GM19467 (cell line): ENCODE results near the gene TTC9B.

Experiments used
- ATAC-seq: cut with Tn5 transposase; IDR thresholded peaks from one replicate; pipeline ENCODE4 v1.9.1; 2021; ENCODE audit warnings: mild to moderate bottlenecking, moderate library complexity; ENCODE audit not compliant: unreplicated experiment

Gene TTC9B

DNA sequence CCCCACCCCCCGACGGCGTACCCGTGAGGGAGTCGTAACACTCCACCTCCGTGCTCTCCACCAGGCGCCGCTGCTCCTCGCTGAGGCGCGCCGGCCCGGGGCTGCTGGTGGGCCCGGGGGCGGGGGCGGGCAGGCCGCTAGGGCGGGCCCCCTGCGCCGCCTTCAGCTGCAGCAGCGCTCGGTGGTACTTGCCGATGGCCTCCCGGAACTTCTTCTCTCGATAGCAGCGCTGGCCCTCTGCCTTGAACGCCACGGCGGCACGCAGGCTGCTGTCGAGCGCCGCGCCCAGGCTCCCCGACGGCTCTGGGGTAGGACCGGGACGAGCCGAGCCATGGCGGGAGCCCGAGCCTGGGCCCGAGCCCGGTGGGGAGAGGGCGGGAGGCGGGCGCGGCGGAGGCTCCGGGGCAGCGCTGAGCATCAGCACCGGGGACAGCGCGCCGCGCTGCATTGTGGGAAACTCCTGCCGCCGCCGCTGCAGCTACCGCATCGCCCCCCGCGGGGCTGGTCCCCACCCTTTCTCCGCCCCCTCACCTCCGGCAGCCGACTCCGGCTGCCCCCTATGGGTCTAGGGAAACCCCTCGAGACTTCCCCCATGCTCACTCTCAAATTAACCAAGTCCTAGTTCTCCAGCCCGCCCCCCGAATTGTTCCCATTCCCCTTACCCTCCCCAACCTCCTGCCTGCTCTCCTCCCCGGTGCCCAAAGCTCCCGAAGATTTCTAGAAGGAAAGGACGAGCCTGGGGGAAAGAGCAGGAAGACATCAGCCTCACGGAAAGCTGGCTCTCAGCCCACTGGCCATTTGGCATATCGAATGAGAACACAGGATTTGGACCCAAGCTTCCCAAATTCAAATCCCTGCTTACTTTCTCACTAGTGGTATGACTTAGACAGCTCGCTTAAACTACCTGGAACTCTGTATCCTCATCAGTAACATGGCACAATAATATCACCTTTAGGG lies at the start of gene TTC9B:
Gene TTC9B, minus strand, starts transcription at position 451 of the 957 bp plus-strand sequence. Its CDS starts 3 bp downstream, at position 448.
- no peak for ATAC-seq

DNA sequence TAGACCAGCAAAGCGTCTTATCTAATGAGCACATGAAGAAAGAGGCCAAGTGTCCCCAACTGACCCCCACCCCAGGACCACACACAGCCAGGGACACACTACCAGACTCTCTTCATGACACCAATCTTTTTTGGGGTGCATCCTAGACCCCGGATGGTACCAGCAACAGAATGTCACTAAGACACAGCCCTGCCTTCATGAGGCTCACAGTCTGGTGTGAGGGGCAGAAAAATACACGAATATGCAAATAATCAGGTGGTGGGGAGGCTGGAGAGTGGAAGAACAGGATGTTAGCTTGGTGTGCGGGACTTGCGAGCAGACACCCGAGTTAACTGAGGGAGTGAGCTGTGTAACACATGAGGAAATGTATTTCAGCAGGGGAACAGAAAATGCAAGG lies 49.4 kb upstream of the TTC9B start:
- no peak for ATAC-seq

DNA sequence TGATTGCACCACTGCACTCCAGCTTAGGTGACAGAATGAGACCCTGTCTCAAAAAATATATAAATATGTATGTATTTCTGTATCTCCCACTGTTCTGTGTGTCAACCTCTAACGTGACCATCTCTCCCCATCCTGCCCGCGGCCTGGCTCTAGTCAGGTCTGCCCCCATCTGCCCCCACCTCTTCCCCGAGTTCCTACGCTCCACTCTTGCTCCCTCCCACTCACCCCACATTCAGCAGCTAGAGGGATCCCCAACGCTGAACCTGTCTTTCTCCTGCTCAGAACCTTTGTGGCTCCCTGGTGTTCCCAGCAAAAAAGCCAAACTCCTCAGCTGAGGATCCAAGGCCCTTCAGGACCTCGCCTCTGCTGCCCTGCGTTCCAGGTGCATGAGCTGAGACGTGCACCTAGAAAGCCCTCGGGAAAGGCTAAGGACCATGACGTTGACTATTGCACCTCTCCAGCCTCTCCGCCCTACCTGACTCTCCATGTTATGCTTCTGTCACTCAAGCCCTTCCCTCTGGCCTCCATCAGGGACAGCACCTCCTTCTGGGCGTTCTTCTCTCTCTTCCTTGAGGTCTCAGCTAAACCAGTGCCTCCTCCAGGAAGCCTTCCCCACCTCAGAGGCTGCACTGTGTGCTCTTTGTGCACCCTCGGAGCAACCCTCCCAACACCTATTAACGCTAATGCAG lies 48.9 kb upstream of the TTC9B start:
- ATAC-seq, result no peak

DNA sequence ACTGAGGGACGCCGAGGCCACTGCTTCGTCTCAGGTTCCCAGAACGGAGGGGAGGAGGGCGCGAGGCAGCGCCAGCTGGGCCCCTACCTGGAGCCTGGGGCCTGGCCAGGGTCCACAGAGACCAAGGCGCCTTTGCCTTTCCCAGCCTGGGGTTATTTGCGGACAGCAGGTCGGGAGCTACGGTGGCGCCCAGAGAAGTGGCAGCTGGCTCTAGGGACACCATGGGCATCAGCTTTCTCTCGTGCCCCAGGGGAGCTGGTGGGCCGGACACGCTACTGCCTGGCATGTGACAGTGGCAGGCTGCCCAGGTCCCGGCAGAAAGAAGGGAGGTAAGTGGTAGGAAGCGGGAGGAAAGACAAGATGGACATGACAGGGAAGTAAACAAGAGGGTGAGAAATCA lies 47.9 kb upstream of the TTC9B start:
- no peak for ATAC-seq

DNA sequence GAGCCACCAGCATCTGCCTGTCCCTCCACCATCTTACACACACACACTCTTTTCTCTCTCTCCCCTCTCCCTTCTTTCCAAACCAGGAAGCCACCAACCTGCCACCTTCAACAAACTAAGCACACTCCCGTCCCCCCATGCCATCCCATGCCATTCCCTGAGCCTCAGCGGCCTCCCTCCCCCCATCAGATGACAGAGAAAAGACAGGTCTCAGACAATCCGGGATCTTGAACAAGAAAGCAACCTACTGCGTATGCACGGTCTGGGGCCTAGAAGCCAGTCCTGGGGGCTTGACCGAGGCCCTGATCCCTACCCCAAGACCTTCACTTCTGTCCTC lies 47.5 kb upstream of the TTC9B start:
- no peak for ATAC-seq

DNA sequence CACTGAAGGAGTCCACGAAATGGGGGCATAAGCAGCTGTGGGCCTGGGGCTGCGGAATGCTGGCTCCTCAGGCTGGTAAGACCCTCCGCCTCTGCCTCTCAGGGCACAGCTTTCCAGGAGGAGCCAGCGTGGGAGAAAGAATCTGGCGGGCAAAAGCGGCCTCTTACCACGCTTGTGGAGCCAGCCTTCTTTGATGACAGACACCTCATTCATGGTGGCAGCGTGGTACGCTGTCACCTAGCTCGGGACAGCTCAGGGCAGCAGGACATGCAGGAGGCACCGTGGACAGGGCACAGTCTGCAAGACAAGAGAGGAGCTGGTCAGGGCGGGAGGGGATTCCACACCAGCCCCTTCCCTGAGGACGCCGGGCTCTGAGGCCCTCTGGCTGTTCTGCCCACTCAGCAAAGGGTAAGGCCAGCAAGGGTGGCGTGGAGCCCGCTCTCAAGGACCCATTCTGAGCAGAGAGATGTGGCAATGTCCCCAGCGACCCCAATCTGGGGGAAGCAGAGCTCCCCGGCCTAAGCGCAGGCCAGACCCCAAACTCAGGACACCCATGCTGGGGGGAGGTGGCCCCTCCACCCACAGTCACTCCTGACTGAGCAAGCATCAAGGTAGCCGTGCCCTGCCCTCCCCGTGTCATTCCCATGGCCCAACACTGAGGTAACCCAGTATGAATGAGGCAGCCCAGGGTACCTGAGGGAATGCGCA lies 47.0 kb upstream of the TTC9B start:
- ATAC-seq, result no peak

DNA sequence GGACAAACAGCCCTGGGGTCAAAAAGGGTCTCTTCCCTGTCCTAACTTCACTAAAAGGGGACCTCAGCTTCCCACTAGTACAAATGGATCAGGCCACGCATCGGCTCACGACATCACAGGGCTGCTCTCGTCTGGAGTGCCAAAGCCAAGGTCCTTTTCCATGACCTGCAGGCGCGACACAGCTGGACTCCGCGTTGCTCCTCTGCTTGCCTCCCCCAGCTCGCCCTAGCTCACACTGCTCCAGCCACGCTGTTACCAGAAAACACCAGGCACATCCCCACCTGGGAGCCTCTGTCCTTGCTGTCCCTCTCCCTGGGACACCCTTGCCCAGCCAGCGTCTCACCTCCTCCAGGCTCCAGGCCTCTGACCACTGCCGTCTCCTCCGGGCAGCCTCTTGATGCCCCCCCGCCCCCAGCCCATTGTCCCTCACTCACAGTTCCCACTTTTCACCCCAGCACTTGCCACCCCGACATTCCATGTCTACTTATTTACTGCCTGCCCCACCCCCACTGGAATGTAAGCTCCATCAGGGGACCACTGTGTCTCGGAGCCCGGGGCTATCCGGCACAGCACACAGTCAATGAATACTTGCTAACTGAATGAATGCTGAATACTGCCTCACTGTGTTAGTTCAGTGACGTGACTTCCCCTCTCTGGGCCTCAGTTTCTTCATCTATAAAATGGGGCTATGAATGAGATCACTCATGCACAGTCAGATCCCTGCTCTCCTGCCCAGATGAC lies 46.3 kb upstream of the TTC9B start:
- no peak for ATAC-seq

DNA sequence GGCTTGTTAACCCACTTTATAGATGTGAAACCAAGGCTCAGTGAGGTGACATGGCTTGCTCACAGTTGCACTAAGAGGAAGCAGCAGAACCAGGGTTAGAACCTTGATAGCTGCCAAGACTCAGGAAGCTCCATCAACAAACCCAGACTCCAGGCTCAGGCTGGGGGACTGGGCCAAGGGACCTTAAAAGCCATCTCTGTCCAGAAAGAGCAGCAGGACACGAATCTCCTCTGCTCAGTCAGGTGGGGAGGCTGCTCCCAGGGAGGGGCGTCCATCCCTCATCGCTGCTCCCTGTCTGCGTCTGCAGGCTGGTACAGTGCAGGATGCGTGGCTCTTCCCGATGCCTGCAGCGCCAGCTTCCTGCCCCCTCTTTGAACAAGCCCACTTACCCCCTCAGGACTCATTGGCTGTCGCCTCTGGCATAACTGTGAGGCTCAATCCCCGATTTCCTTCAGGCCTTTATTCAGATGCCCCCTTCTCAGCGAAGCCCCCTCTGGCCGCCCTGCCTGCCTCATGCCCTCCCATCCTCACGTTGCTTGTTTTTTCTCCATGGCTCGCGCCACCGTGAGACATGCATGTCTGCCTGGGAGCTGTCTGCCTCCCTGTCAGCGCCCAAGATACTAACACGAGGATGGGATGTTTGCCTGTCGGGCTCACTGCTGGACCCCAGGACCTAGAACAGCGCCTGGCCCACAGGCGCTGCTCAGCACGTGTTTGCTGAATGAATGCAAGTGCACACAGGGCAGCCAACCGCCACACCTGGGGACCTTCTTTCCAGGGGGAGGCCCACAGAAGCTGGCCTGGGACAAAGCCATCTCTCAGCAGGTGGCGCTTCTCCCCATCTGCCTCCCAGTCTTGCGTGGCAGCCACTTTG lies 45.5 kb upstream of the TTC9B start:
- no peak for ATAC-seq

DNA sequence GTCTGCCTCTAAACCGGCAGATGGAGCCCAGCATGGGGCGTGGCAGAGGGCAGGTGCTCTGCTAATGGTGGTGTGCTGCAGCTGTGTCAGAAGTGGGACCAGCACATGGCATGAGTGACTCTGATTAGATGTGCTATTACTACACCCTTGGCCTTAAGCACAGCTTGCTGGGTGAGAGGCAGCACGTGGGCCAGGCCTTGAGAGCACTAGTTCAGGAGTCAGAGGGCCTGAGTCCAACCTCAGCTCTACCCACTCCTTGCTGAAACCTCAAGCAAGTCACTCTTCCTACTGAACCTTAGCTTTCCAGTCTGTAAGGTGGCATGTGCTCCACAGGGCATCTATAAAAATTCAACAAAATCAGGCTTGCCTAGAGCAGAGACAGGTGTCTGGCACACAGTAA lies 44.2 kb upstream of the TTC9B start:
- no peak for ATAC-seq

DNA sequence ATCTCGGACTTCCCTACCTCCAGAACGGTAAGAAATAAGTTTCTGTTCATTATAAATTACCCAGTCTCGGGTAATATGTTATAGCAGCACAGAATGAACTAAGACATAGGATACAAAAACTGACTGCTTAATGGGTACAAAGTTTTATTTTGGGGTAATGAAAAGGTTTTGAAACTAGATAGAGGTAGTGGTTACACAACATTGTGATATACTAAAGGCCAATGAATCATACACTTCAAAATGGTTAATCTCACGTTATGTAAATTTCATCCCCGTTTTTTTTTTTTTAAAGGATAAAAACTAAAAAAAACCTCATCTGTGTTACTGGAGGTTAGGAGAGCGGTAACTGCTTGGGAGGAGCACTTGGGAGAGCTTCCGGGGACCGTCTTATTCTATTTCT lies 43.4 kb upstream of the TTC9B start:
- ATAC-seq, result no peak

DNA sequence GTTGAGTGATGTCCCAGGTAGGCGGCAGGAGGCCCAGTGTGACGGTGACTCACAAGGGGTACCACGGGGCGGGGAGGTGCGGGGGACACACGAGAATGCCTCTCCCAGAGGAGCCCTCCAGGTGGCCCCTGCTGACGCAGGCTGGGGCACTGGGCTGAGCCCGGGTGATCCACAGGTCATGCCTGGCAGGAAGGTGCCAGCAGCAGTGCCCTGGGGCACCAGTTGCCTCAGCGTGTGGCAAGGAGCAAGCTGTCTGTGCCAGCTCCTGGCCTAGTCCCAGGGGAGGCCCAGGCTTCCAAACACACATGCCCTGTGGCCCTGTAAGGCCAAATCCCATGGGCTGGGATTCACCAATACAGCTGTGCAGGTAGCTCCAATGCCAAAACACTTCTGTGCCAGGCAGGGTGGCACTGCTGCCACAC lies 38.9 kb upstream of the TTC9B start:
- no peak for ATAC-seq

DNA sequence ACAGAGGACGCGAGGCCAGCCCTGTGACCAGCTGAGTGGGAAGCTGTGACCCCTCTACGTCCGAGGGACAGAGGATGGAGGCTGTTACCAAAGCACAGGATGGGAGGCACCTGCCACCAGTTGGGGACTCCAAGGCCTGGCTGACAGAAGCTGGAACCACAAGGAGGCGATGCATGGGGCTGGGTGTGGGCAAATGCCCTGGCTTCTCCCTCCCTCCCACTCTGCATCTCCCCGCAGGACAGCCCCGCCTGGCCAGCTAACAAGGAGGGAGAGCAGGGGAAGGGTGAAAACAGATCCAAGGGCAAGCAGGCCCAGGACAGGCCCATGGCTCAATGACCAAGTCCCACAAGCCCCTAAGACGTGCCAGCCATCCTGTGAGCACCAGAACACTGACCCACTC lies 38.3 kb upstream of the TTC9B start:
- no peak for ATAC-seq

DNA sequence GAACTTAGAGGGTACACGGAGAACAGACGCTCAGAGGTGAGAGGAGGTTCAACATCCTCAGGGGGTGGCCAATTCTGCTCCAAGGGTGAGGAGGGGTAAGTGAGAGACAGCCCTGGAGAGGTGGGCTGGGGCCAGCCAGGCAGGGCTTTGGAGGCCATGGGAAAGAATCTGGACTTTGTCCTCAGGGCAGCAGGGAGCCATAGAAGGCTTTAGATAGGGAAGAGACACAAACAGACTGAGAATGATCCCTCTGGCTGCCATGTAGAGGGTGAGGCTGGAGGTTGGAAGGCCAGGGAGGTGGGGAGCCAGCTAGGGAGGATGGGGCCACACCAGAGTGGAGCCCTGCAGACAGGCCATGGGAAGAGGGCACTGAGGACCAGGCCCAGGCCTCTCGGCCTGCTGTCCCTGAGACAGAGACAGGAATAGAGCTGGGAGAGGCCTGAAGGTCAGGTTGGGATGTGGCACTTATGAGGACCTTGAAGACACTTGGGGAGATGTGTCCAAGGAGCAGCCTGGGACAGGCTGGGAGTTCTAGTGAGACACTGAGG lies 37.5 kb upstream of the TTC9B start:
- ATAC-seq, result no peak

DNA sequence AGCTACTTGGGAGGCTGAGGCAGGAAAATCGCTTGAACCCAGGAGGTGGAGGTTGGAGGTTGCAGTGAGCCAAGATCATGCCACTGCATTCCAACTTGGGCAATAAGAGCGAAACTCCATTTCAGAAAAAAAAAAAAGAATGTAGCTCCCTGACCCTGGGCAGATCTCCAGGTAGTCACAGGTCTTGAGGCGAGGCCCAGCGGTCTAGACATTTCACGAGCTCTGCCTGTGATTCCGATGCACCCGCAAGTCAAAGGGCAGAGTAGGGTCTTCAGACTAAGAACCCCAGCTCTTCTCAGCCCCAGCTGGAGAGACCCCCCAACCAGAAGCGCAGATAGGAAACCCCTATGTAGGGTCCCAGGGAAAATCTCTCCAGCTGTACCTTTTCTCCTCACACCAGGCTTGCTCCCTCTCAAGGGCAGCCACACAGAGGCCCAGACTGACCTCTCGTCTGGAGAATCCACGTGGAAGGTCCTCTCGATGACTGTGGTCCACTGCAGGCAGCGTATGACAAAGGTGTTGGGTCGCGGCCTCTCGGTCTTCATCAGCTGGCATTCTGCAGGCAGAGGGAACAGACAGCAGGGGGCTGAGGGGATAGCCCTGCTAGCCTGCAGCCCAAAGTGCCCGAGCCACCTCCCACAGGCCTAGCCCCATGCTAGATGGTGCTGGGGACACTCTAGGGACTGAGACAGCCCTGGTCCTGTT lies 36.7 kb upstream of the TTC9B start:
- no peak for ATAC-seq

DNA sequence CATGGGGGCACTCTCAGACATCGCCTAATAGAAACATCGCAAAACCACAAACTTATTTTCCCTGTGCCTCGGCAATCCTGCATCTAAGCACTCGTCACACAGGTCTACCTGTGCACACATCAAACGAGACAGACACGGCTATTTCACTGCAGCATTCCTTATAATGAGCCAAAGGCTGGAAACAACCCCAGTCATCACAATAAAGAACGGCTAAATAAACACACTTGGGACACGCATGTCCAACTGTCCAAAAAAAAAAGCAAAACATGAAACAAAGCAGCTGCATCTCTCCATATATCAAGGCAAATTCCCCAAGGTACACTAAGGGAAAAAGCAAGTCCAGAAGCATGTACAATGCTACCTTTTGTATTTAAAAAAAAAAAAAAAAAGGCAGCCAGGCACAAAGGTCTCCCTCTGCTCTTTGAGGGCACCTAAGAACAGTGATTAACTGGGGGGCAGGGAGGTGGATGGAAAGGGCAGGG lies 35.5 kb upstream of the TTC9B start:
- ATAC-seq, result no peak

DNA sequence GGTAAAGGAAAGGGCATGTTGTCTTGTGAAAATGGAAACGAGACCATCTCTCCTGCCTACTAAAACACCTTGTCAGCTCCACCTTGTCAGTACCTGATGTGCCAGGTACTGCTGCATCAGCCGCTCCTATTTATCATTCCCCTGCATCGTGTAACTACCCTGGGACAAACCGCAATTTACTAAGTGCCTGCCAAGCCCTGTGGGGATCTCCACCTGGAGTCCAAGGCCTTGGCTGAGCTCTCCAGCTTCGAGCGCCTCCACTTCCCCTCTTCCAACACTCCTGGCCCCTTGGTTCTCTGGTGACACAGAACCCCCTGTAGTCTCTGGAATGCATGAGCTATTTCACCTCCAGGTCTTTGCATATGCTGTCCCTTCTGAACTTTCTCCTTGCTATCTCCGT lies 34.2 kb upstream of the TTC9B start:
- no peak for ATAC-seq

DNA sequence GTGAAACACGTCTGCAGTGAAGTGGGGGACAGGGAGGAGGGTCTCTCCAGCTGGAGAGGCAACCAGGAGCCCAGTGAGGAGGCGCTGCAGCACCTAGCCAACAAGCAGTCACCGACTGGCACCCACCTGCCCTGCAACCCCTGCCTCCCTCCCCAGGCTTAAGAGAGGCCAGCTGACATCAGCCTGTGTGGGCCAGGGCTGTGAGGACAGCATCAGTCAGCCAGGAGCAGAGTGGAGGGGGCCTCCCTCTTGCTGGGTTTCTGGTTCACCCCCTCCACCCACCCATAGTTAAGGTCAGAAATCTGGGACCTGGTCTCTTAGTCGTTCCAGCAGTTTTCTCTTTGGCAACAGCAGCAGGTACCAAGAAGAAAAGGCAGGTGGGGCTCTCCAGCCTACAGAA lies 33.8 kb upstream of the TTC9B start:
- ATAC-seq, result no peak

DNA sequence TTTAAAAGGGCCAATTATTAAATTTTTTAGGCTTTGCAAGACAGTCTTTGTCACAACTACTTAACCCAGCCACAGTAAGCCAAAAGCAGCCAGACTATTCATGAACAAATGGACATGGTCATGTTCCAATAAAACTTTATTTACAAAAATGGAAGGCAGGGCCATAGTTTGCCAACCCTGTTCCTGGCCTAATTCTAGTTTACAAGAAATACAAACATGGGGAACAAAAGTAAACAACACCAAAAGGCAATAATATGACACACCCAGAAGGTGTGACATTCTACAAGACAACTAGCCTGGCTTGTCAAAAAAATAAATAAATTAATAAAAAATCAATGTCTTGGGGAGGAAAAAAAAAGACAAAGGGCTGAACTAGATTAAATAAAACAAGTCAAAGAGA lies 33.1 kb upstream of the TTC9B start:
- ATAC-seq, result no peak

DNA sequence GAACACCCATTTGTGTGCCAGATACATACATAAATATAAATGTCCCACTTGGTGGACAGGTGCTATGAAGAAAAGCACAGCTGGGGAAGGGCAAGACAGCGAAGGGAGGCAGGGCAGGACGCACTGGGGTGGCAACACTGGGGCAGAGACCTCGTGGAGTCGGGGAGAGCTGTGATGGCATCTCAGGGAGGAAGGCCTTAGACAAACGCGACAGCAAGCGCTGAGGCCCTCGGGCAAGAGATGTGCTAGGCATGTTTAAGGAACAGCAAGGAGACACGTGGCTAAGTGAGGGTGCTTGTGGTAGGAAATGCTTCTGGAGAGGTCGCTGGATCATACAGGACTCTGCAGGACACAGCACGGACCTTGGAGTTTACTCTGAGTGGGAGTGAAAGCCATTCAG lies 31.6 kb upstream of the TTC9B start:
- ATAC-seq, result no peak
